Gastroesophageal sphincter (tissue), 4 donors: ENCODE results near the gene XRCC1. TPM values are rescaled to one million over a fixed set of nuclear protein-coding genes. Genes with fewer than 3 reads are reported as not detected.
A peak's percentile ranks its signal among the peaks of the same experiment; 100 is the strongest.

Experiments
- ATAC-seq: fragments of 150-250 bp; one replicate; pipeline ENCODE4 v1.9.1; 2016; ENCODE audit warnings: mild to moderate bottlenecking, moderate library complexity
- H3K27ac ChIP-seq, 4 donors: fragments of 200-600 bp; sonication (generic) in 3 of 4; 1 replicate in 3 of 4; 2 replicates in 1 of 4; pipeline ENCODE4 v1.5.1; 2016 to 2019
- H3K27me3 ChIP-seq: fragments of 200-600 bp; sonication (generic); one replicate; pipeline ENCODE4 v1.5.1; 2019
- H3K36me3 ChIP-seq, 2 donors: fragments of 200-600 bp; sonication (generic); one replicate each; pipeline ENCODE4 v1.5.1; 2019; ENCODE audit warnings: control low read depth in 1 of 2
- H3K4me1 ChIP-seq, 3 donors: fragments of 200-600 bp; sonication (generic); 1 replicate in 2 of 3; 2 replicates in 1 of 3; pipeline ENCODE4 v1.5.1; 2016 to 2019; ENCODE audit warnings: control low read depth in 2 of 3
- H3K4me3 ChIP-seq, 2 donors: fragments of 200-600 bp; sonication (generic); one replicate each; pipeline ENCODE4 v1.5.1; 2019; ENCODE audit warnings: mild to moderate bottlenecking in 1 of 2, moderate library complexity in 1 of 2
- H3K9me3 ChIP-seq, 3 donors: fragments of 200-600 bp; sonication (generic); one replicate each; pipeline ENCODE4 v1.5.1; 2017 to 2019; ENCODE audit warnings: control low read depth in 2 of 3
- CTCF ChIP-seq, 4 experiments: fragments of 200-600 bp in 2 of 4; fragments of 450-650 bp in 2 of 4; sonication (generic) in 1 of 4; IDR thresholded peaks; one replicate each; pipeline ENCODE4 v1.5.1; 2017 to 2019; ENCODE audit warnings: antibody characterized with exemption in 4 of 4, mild to moderate bottlenecking in 2 of 4, moderate library complexity in 2 of 4
- EP300 ChIP-seq: sonication (generic); formaldehyde crosslinking; IDR thresholded peaks from one replicate; pipeline ENCODE4 v1.6.1; 2017; ENCODE audit warnings: antibody characterized with exemption, mild to moderate bottlenecking
- POLR2A ChIP-seq, 2 donors: fragments of 450-650 bp; IDR thresholded peaks; one replicate each; pipeline ENCODE4 v1.6.1; 2017; ENCODE audit warnings: antibody characterized with exemption in 2 of 2, mild to moderate bottlenecking in 2 of 2, moderate library complexity in 1 of 2
- POLR2AphosphoS5 ChIP-seq: sonication (generic); formaldehyde crosslinking; IDR thresholded peaks from one replicate; pipeline ENCODE4 v1.6.1; 2017; ENCODE audit warnings: antibody characterized with exemption
- WGBS, 2 donors: methylation state at CpG; one replicate each; pipeline ENCODE4 v1.1.5; 2018; ENCODE audit warnings: low coverage in 1 of 2; 5-methylcytosine and 5-hydroxymethylcytosine counted together
- total RNA-seq, 4 donors: library from RNA; depleted of rRNA; stranded (reverse); fragments of >200 nt; gene quantifications; one replicate each; pipeline ENCODE4 v1.1.0, GENCODE V29; 2016

XRCC1 gene
- total RNA-seq, 4 donors from 2014 or later, result 17.9 to 31.0 (median 22.6) TPM

- Histone ChIP-seq H3K27ac (no peak overlapping the region), H3K36me3 (peaks cover 0 to 63% of the 10 kb centered on the region in 2 donors), H3K4me3 (no peak overlapping the region), H3K9me3 (no peaks in the 10 kb centered on the region), H3K4me1 (peaks cover 0 to 27% (median 0%) of the 10 kb centered on the region in 3 donors), H3K27me3 (no peaks in the 10 kb centered on the region)
- TF ChIP-seq EP300 (no peak), POLR2A (IDR thresholded peaks at IDR 0.05) (no peak), CTCF (IDR thresholded peaks at IDR 0.05) (no peak), POLR2AphosphoS5 (no peak)
- 65 to 87% methylated on average over 5 of the region's 6 CpGs for WGBS, 2 donors
- ATAC-seq, result no peak
These were observed 14.6 kb downstream of the XRCC1 start for GRCh38 chr19:43560687-43561086.

DNA sequence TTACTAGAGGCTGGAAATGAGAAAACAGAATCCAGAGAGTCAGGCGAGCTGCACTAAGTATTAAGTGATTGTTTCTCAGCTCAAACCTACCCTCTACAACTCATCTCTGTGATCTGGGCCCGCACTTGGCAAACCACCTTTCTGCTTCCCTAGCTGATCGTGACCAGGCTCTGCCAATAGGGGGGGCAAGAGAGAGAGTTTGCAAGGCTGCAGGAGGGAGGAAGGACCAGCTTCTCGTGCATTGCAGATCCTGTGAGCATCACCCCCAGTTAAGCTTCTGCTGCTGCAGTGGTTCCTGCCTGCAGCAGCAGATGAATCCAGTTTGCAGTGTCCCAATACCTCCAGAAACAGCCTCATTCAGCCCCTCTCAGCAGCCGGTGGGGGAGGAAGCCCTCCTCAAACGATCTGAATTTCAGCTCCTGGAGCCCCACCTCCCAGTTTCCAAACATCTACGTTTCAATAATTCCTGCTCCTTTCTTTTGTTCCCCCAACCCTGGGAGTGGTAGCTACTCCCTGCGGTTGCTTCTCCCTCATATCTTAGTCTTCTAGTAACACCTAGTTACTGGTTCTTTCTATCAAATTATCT is 20.0 kb downstream of the XRCC1 start:
- H3K9me3 ChIP-seq, result no peaks in the 10 kb centered on the region
- no peaks in the 10 kb centered on the region for H3K27me3 ChIP-seq
- TF ChIP-seq EP300 (no peak), CTCF (IDR thresholded peaks at IDR 0.05) (peak in 3 of 4 experiments; percentile 41 to 62 (median 42))
- WGBS, 2 donors, result 38 to 39% methylated on average over 8 of the region's 8 CpGs
- no peaks in the 10 kb centered on the region for H3K4me1 ChIP-seq
- ATAC-seq, result no peak
- peaks cover 0 to 96% of the 10 kb centered on the region in 2 donors for H3K36me3 ChIP-seq
- H3K4me3 ChIP-seq, result no peak overlapping the region
- no peak overlapping the region for H3K27ac ChIP-seq

GRCh38 chr19:43554317-43554895 is 20.9 kb downstream of the XRCC1 start:
- H3K36me3 ChIP-seq, result peaks cover 0 to 96% of the 10 kb centered on the region in 2 donors
- no peak for TF ChIP-seq POLR2A (IDR thresholded peaks at IDR 0.05)
- TF ChIP-seq POLR2AphosphoS5, result no peak
- no peak for TF ChIP-seq EP300
- no peak for TF ChIP-seq CTCF (IDR thresholded peaks at IDR 0.05)
- ATAC-seq, result no peak

DNA sequence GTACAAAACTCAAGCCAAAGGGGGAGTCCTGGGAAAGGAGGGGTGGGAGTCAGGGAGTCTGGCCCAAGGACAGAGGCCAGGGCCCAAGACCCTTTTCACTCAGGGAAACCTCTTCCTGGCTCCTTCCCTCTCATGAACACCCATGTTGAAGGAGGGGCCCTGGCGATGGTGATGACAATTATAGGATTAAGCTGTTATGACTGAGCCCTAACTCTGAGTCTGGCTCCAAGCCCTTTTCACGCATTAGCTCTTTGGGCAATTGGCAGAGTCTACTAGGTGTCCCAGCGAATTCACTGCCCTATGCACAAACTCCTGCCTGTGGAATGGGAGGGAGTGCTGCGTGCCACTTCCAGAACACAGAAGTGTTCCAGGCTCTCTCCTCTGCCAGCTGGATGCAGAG is 21.7 kb downstream of the XRCC1 start:
- Histone ChIP-seq H3K4me3 (no peak overlapping the region), H3K27me3 (no peaks in the 10 kb centered on the region), H3K4me1 (no peaks in the 10 kb centered on the region), H3K9me3 (no peaks in the 10 kb centered on the region), H3K36me3 (peaks cover 0 to 98% of the 10 kb centered on the region in 2 donors), H3K27ac (no peak overlapping the region)
- TF ChIP-seq CTCF (IDR thresholded peaks at IDR 0.05) (no peak), POLR2AphosphoS5 (no peak), POLR2A (IDR thresholded peaks at IDR 0.05) (no peak), EP300 (no peak)
- 59% methylated on average over 3 of the region's 4 CpGs; no CpG with 5 or more reads in 1 of the 2 donors for WGBS, 2 donors
- ATAC-seq, result no peak

More at GRCh38 chr19:43554317-43554895, 20.9 kb downstream of the XRCC1 start:
- H3K27me3 ChIP-seq, result no peaks in the 10 kb centered on the region
- no peak overlapping the region for H3K4me3 ChIP-seq
- H3K4me1 ChIP-seq, result no peaks in the 10 kb centered on the region
- H3K27ac ChIP-seq, result no peak overlapping the region
- WGBS, 2 donors, result 98% methylated on average over 5 of the region's 15 CpGs; no CpG with 5 or more reads in 1 of the 2 donors
- no peaks in the 10 kb centered on the region for H3K9me3 ChIP-seq

DNA sequence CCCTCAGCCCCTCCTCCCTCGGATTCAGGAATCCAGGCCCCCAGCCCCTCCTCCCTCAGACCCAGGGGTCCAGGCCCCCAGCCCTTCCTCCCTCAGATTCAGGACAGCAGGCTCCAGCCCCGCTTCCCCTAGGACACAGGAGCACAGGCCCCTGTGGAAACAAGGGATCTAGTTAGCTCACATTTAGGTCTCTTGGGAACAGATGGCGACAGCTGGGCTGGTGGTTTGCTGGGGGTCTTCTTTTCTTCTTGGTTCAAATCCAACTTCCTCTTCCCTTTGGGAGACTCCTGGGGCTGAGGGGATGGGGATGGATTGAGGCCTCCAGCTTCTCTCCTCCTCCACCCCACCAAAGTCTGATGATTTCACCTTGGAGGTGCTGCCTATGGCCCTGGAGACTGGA is 22.7 kb downstream of the XRCC1 start:
- no peak for ATAC-seq
- no peak overlapping the region for H3K27ac ChIP-seq
- no peaks in the 10 kb centered on the region for H3K27me3 ChIP-seq
- no peaks in the 10 kb centered on the region for H3K4me1 ChIP-seq
- H3K36me3 ChIP-seq, result peaks cover 0 to 93% of the 10 kb centered on the region in 2 donors
- no peaks in the 10 kb centered on the region for H3K9me3 ChIP-seq
- no CpG with 5 or more reads among the region's 3 CpGs for WGBS, 2 donors
- H3K4me3 ChIP-seq, result no peak overlapping the region
- TF ChIP-seq POLR2AphosphoS5 (no peak), EP300 (no peak), CTCF (IDR thresholded peaks at IDR 0.05) (no peak), POLR2A (IDR thresholded peaks at IDR 0.05) (no peak)
